ENCODE data around the gene TANC1.

DNA sequence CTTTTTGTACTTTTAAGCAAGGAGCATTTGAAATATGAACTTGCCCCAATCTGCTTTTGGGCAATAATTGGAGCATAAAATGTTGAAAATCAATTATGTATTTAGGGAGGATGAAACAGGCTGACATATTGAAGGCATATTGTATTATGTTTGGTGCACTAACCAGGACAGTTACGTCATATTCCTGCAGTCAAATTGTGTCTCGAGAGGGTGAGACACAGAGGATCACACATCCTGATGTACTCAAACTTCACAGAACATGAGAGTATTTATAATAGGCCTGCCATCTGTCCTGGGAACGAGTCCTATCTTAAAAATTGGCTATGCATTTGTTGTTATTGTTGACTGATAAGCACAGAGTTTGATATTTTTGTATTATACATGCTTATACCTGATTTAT is 44.7 kb downstream of the TANC1 start:
- TF ChIP-seq, protein P1, sequence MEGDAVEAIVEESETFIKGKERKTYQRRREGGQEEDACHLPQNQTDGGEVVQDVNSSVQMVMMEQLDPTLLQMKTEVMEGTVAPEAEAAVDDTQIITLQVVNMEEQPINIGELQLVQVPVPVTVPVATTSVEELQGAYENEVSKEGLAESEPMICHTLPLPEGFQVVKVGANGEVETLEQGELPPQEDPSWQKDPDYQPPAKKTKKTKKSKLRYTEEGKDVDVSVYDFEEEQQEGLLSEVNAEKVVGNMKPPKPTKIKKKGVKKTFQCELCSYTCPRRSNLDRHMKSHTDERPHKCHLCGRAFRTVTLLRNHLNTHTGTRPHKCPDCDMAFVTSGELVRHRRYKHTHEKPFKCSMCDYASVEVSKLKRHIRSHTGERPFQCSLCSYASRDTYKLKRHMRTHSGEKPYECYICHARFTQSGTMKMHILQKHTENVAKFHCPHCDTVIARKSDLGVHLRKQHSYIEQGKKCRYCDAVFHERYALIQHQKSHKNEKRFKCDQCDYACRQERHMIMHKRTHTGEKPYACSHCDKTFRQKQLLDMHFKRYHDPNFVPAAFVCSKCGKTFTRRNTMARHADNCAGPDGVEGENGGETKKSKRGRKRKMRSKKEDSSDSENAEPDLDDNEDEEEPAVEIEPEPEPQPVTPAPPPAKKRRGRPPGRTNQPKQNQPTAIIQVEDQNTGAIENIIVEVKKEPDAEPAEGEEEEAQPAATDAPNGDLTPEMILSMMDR (conservative IDR thresholded peaks at IDR 0.05 in 1 of 2, IDR thresholded peaks at IDR 0.05 in 1 of 2; ENCODE audit: extremely low read depth in 1 of 2, insufficient read depth in 1 of 2, low read depth in 1 of 2, low read length in 2 of 2), result no peak
- no peak for TF ChIP-seq EZH2 (IDR thresholded peaks at IDR 0.05; ENCODE audit: borderline replicate concordance, low read length)
